Right lobe of liver (tissue), 6 donors: ENCODE results near the gene PANK2. TPM values are rescaled to one million over a fixed set of nuclear protein-coding genes. Genes with fewer than 3 reads are reported as not detected.
"Not testable (repeated sequence)": the region's sequence is repeated elsewhere in the genome, so short reads cannot be mapped to it uniquely, and the experiment has no call there.

Source experiments
- ATAC-seq, 4 donors: fragments of 200-7000 bp; cut with Tn5 transposase; one replicate each; pipeline ENCODE4 v1.9.1; 2020; ENCODE audit warnings: mild to moderate bottlenecking in 4 of 4, moderate library complexity in 4 of 4
- DNase-seq, 3 donors: peaks; one replicate each; pipeline ENCODE4 v3.0.0-alpha.2; 2020
- H3K27ac ChIP-seq, 3 donors: fragments of 200-600 bp; one replicate each; pipeline ENCODE4 v1.8.0; 2022
- H3K27me3 ChIP-seq, 2 donors: fragments of 200-600 bp; one replicate each; pipeline ENCODE4 v1.8.0; 2022
- H3K36me3 ChIP-seq, 4 donors: fragments of 200-600 bp; sonication (generic) in 1 of 4; one replicate each; pipeline versions ENCODE4 v1.5.1 to v1.8.0; 2017 to 2022; ENCODE audit warnings: control low read depth in 1 of 4
- H3K4me1 ChIP-seq, 4 donors: fragments of 200-600 bp; sonication (generic) in 1 of 4; one replicate each; pipeline versions ENCODE4 v1.5.1 to v1.8.0; 2017 to 2022; ENCODE audit warnings: control low read depth in 1 of 4
- H3K4me3 ChIP-seq, 3 donors: fragments of 200-600 bp; one replicate each; pipeline ENCODE4 v1.8.0; 2022
- H3K9me3 ChIP-seq, 4 donors: fragments of 200-600 bp; sonication (generic) in 1 of 4; one replicate each; pipeline versions ENCODE4 v1.5.1 to v1.8.0; 2017 to 2022; ENCODE audit warnings: control low read depth in 1 of 4
- POLR2A ChIP-seq: fragments of 450-650 bp; IDR thresholded peaks from one replicate; pipeline ENCODE4 v1.6.1; 2017; ENCODE audit warnings: antibody characterized with exemption, mild to moderate bottlenecking
- WGBS: methylation state at CpG from one replicate; pipeline ENCODE4 v1.1.6; 2018; ENCODE audit warnings: low coverage, low lambda C conversion rate; ENCODE audit not compliant: insufficient coverage; ENCODE audit errors: missing lambda C conversion rate; 5-methylcytosine and 5-hydroxymethylcytosine counted together
- intact Hi-C, 2 donors: fragments of 100-400 bp; cut with DNase I; formaldehyde crosslinking; loops; one replicate each; pipeline versions ENCODE4 v1.11.2 to v1.14.1; 2022
- total RNA-seq, 6 experiments: library from RNA; depleted of rRNA in 2 of 6; stranded (reverse); fragments of >200 nt in 2 of 6; fragmentation: NEBNext Ultra II Directional in 3 of 6; extraction: Animal tissue kit (Norgen Biotek cat#: 25700) in 3 of 6; gene quantifications; one replicate each; pipeline versions ENCODE4 v1.1.0 to v1.2.4, GENCODE V29; 2016 to 2023
- TF ChIP-seq, protein P1 (sequence below), 4 donors: fragments of 200-600 bp in 3 of 4; fragments of 450-650 bp in 1 of 4; IDR thresholded peaks; one replicate each; pipeline versions ENCODE4 v1.5.1 to v1.8.0; 2016 to 2022; ENCODE audit warnings: antibody characterized with exemption in 4 of 4, mild to moderate bottlenecking in 2 of 4
- donor health status: DM: no; HTN: yes; CAD: no.
- donor health status: DM: no; HTN: no; CAD: no.
- donor health status: DM: no; HTN: no; CAD: no.
- donor health status: DM: no; HTN: yes; CAD: no.
- donor health status: DM: no; HTN: yes; CAD: no.

Gene PANK2
- total RNA-seq, 6 experiments from 2014 or later = 13.0 to 17.8 (median 13.8) TPM

DNA sequence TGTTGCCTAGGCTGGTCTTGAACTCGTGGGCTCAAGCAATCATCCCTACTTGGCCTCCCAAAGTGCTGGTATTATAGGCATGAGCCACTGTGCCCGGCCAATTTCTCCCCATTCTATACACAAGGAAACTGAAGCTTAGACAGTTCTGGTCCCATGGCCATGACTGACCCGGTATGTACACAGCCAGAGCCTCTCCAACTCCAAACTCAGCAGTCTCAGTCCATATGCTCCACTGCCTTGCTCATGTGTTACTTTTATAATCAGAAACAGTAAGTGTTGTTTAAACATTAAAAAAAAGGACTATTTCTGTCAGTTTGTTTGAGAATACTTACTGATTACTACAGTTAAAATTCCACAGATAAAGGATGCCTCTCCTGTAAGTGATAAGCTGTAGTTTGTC lies 75.5 kb downstream of the PANK2 start:
- H3K27me3 ChIP-seq = no peaks in the 10 kb centered on the region
- DNase-seq = no peak
- no peaks in the 10 kb centered on the region for H3K36me3 ChIP-seq
- TF ChIP-seq, protein P1, sequence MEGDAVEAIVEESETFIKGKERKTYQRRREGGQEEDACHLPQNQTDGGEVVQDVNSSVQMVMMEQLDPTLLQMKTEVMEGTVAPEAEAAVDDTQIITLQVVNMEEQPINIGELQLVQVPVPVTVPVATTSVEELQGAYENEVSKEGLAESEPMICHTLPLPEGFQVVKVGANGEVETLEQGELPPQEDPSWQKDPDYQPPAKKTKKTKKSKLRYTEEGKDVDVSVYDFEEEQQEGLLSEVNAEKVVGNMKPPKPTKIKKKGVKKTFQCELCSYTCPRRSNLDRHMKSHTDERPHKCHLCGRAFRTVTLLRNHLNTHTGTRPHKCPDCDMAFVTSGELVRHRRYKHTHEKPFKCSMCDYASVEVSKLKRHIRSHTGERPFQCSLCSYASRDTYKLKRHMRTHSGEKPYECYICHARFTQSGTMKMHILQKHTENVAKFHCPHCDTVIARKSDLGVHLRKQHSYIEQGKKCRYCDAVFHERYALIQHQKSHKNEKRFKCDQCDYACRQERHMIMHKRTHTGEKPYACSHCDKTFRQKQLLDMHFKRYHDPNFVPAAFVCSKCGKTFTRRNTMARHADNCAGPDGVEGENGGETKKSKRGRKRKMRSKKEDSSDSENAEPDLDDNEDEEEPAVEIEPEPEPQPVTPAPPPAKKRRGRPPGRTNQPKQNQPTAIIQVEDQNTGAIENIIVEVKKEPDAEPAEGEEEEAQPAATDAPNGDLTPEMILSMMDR (IDR thresholded peaks at IDR 0.05) = no peak
- TF ChIP-seq POLR2A = no peak
- no peak for ATAC-seq
- 62% methylated on average over 3 of the region's 3 CpGs for WGBS
- intact Hi-C loops = no loop called here
- no peak overlapping the region for H3K27ac ChIP-seq
- no peaks in the 10 kb centered on the region for H3K9me3 ChIP-seq
- H3K4me1 ChIP-seq = no peaks in the 10 kb centered on the region
- H3K4me3 ChIP-seq = no peak overlapping the region

DNA sequence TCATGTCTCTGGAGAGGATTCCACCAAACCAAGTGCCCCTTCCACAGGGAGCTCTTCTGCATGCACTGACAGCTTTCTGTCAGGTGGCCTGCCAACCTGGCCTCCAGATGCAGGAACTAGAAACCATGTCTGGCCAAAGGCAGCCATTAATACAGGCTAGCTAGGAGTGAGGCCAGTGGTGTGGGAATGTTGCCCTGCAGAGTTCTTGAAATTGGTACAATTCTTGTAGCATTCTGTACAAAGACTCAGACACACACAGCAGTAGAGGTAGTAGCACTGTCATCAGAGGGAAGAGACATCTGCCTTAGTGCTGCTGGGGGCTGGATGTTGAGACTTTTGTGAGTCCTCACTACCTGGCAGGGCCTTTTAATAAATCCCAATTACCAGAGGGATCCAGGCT lies 77.4 kb downstream of the PANK2 start:
- Histone ChIP-seq H3K4me3 (no peak overlapping the region), H3K27me3 (no peaks in the 10 kb centered on the region), H3K9me3 (no peaks in the 10 kb centered on the region), H3K4me1 (peaks cover 0 to 5% (median 2%) of the 10 kb centered on the region in 4 donors), H3K36me3 (no peaks in the 10 kb centered on the region), H3K27ac (no peak overlapping the region)
- no peak for TF ChIP-seq POLR2A
- TF ChIP-seq, protein P1 (IDR thresholded peaks at IDR 0.05) = no peak
- intact Hi-C loops = no loop called here
- no peak for DNase-seq
- ATAC-seq = no peak

DNA sequence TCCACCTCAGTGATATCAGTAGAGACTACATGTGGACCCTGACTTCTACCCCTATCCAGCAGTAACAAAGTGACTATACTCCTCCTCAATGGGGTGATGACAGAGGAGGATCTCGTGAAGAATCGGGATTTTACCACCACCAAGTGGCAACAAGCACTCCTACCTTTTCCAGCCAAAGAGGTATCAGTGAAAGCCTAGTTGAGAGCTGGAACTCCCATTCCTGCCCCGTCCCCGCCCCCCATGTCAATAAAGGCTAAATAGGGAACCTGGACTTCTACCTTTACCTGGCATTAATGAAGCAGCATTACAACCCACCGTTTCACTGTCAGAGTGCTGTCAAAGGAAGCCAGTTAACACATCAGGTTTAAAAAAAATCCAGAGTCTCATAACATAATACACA lies 80.8 kb downstream of the PANK2 start:
- no peak overlapping the region for H3K4me3 ChIP-seq
- ATAC-seq (peak; percentile 95 to 98 (median 96)), DNase-seq (peak; percentile 60 to 89 (median 84))
- no peaks in the 10 kb centered on the region for H3K9me3 ChIP-seq
- intact Hi-C loops = loop anchor here in 1 of 2 donors (10.0 kb wide), 1 partner anchor 45 kb away; no protein-coding TSS in a partner anchor
- H3K27me3 ChIP-seq = no peaks in the 10 kb centered on the region
- H3K4me1 ChIP-seq = peaks cover 0 to 16% (median 2%) of the 10 kb centered on the region in 4 donors
- H3K27ac ChIP-seq = peak overlapping the region in 2 of 3 donors; percentile 24 to 63
- TF ChIP-seq POLR2A = no peak
- TF ChIP-seq, protein P1 (IDR thresholded peaks at IDR 0.05) = peak; percentile 23 to 52 (median 40)
- WGBS = 28% methylated on average over 5 of the region's 5 CpGs
- H3K36me3 ChIP-seq = no peaks in the 10 kb centered on the region

DNA sequence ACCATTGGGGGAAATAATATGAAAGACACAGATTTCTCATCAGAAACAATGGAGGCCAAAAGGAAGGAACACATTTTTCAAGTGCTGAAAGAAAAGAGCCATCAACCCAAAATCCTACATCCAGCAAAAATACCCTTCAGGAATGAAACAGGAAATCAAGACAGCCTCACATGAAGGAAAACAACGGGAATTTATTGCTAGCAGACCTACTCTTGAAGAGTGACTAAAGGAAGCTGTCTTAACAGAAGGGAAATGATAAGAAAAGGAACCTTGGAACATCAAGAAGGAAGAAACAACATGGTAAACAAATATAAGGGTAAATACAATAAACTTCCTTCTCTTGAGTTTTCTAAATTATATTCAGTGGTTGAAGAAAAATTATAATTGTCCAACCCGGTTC lies 82.0 kb downstream of the PANK2 start:
- WGBS = 55% methylated on average over 2 of the region's 2 CpGs
- Histone ChIP-seq H3K9me3 (no peaks in the 10 kb centered on the region), H3K36me3 (no peaks in the 10 kb centered on the region), H3K4me3 (no peak overlapping the region), H3K27me3 (no peaks in the 10 kb centered on the region), H3K27ac (no peak overlapping the region), H3K4me1 (peaks cover 0 to 16% (median 2%) of the 10 kb centered on the region in 4 donors)
- no peak for TF ChIP-seq POLR2A
- TF ChIP-seq, protein P1 (IDR thresholded peaks at IDR 0.05) = no peak
- DNase-seq (no peak), ATAC-seq (no peak)
- intact Hi-C loops = loop anchor here in 1 of 2 donors (10.0 kb wide), 1 partner anchor 46 kb away; no protein-coding TSS in a partner anchor

DNA sequence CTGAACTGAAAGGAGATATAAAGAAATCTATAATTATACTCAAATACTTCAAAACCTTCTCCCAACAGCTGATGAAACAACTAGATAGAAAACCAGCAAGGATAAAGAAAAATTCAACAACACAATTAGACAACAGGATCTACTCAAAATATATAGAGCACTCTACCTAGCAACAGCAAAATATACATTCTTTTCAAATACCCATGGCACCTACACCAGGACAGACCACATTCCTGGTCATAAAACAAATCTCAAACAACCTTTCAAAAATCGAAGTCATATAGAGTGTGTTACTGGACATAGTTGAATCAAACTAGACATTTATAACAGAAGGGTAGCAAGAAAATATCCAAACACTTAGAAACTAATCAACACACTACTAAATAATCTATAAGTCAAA lies 83.0 kb downstream of the PANK2 start:
- no peaks in the 10 kb centered on the region for H3K36me3 ChIP-seq
- 100% methylated on average over 1 of the region's 1 CpG for WGBS
- no peak overlapping the region for H3K4me3 ChIP-seq
- no peak for ATAC-seq
- H3K9me3 ChIP-seq = no peaks in the 10 kb centered on the region
- intact Hi-C loops = loop anchor here in 1 of 2 donors (10.0 kb wide), 1 partner anchor 47 kb away; no protein-coding TSS in a partner anchor
- no peaks in the 10 kb centered on the region for H3K27me3 ChIP-seq
- no peak for TF ChIP-seq POLR2A
- TF ChIP-seq, protein P1 (IDR thresholded peaks at IDR 0.05) = no peak
- H3K4me1 ChIP-seq = peaks cover 0 to 16% (median 2%) of the 10 kb centered on the region in 4 donors
- H3K27ac ChIP-seq = no peak overlapping the region
- no peak for DNase-seq

DNA sequence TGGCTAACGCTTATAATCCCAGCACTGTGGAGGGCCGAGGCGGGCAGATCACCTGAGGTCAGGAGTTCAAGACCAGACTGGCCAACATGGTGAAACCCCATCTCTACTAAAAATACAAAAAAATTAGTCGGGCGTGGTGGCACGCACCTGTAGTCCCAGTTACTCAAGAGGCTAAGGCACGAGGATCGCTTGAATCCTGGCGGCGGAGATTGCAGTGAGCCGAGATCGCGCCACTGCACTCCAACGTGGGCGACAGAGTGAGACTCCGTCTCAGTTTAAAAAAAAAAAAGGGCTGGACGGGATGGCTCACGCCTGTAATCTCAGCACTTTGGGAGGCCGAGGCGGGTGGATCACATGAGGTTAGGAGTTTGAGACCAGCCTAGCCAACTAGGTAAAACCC lies 83.4 kb downstream of the PANK2 start:
- 96% methylated on average over 12 of the region's 20 CpGs for whole genome bisulfite sequencing
- H3K27ac ChIP-seq, ATAC-seq, DNase-seq, H3K4me3 ChIP-seq, H3K27me3 ChIP-seq, H3K36me3 ChIP-seq, H3K9me3 ChIP-seq: not testable (repeated sequence)
- intact Hi-C loops = loop anchor here in 1 of 2 donors (10.0 kb wide), 1 partner anchor 48 kb away; no protein-coding TSS in a partner anchor
- H3K4me1 ChIP-seq = peaks cover 0 to 16% (median 2%) of the 10 kb centered on the region in 4 donors
